ENCODE data around the gene PTPRG.

PTPRG gene

GRCh38 chr3:62220616-62221015 is 659.2 kb downstream of the PTPRG start:
- no peak for DNase-seq (ENCODE audit: extremely low read depth, low read depth)
- TF ChIP-seq CTCF (IDR thresholded peaks at IDR 0.05; ENCODE audit: low read depth, low read length, missing control alignments): no peak
- H3K4me3 ChIP-seq (replicated peaks; ENCODE audit: low read depth, low read length): no peak overlapping the region

GRCh38 chr3:62225051-62225450 is 663.7 kb downstream of the PTPRG start:
- no peak for DNase-seq (ENCODE audit: extremely low read depth, low read depth)
- no peak for TF ChIP-seq CTCF (IDR thresholded peaks at IDR 0.05; ENCODE audit: low read depth, low read length, missing control alignments)

GRCh38 chr3:62226601-62227339 is 665.4 kb downstream of the PTPRG start:
- no peak for DNase-seq (ENCODE audit: extremely low read depth, low read depth)
- TF ChIP-seq CTCF (IDR thresholded peaks at IDR 0.05; ENCODE audit: low read depth, low read length, missing control alignments): no peak
- H3K4me3 ChIP-seq (replicated peaks; ENCODE audit: low read depth, low read length): no peak overlapping the region

More at GRCh38 chr3:62225051-62225450, 663.7 kb downstream of the PTPRG start:
- H3K4me3 ChIP-seq (replicated peaks; ENCODE audit: low read depth, low read length): no peak overlapping the region

GRCh38 chr3:62228467-62228866 is 667.1 kb downstream of the PTPRG start:
- H3K4me3 ChIP-seq (replicated peaks; ENCODE audit: low read depth, low read length): no peak overlapping the region
- DNase-seq (ENCODE audit: extremely low read depth, low read depth): no peak
- TF ChIP-seq CTCF (IDR thresholded peaks at IDR 0.05; ENCODE audit: low read depth, low read length, missing control alignments): no peak

GRCh38 chr3:62229211-62229610 is 667.8 kb downstream of the PTPRG start:
- no peak for DNase-seq (ENCODE audit: extremely low read depth, low read depth)
- no peak overlapping the region for H3K4me3 ChIP-seq (replicated peaks; ENCODE audit: low read depth, low read length)
- no peak for TF ChIP-seq CTCF (IDR thresholded peaks at IDR 0.05; ENCODE audit: low read depth, low read length, missing control alignments)

GRCh38 chr3:62229908-62230307 is 668.5 kb downstream of the PTPRG start:
- TF ChIP-seq CTCF (IDR thresholded peaks at IDR 0.05; ENCODE audit: low read depth, low read length, missing control alignments): peak; percentile 17
- DNase-seq (ENCODE audit: extremely low read depth, low read depth): peak; percentile 4
- H3K4me3 ChIP-seq (replicated peaks; ENCODE audit: low read depth, low read length): no peak overlapping the region

GRCh38 chr3:62233065-62233464 is 671.7 kb downstream of the PTPRG start:
- H3K4me3 ChIP-seq (replicated peaks; ENCODE audit: low read depth, low read length): no peak overlapping the region
- no peak for DNase-seq (ENCODE audit: extremely low read depth, low read depth)
- no peak for TF ChIP-seq CTCF (IDR thresholded peaks at IDR 0.05; ENCODE audit: low read depth, low read length, missing control alignments)
